CD8-positive, alpha-beta memory T cell (primary cell): ENCODE data around the gene EDC3. TPM values are rescaled to one million over a fixed set of nuclear protein-coding genes. Genes with fewer than 3 reads are reported as not detected.

Experiments
- polyA plus RNA-seq: library from polyadenylated mRNA; unstranded; fragments of 300-500 nt; fragmentation: Illumina TruSeq; gene quantifications from one replicate; pipeline ENCODE4 v1.2.3, GENCODE V29; 2021
- total RNA-seq, 2 experiments: library from RNA; stranded (reverse); gene quantifications; one replicate each; pipeline ENCODE4 v1.2.3, GENCODE V29; 2021

Gene EDC3
- total and polyA plus RNA-seq, 3 experiments from 2014 or later = 29.9 to 52.0 (median 50.9) TPM

Other genes with a start within 250 kb of the EDC3 start
- 10 to 100 TPM; 64.9 to 67.7 TPM for gene UBL7, start 234.9 kb downstream of the EDC3 start, total RNA-seq
- gene UBL7, start 234.9 kb downstream of the EDC3 start, polyA plus RNA-seq = 101 TPM
- 10 to 100 TPM; 30.1 to 31.1 TPM for gene ARID3B, start 154.8 kb downstream of the EDC3 start, total RNA-seq
- gene ARID3B, start 154.8 kb downstream of the EDC3 start, polyA plus RNA-seq = 13.0 TPM
- 100 to 1,000 TPM in 1 of 2 experiments, 10 to 100 TPM in 1; 96.8 to 101 TPM for gene CLK3, start 80.2 kb downstream of the EDC3 start, total RNA-seq
- 84.7 TPM for gene CLK3, start 80.2 kb downstream of the EDC3 start, polyA plus RNA-seq
- gene CYP1A1, start 29.5 kb upstream of the EDC3 start, total RNA-seq = 1 to 10 TPM; 2.4 to 2.6 TPM
- gene CYP1A1, start 29.5 kb upstream of the EDC3 start, polyA plus RNA-seq = 0.09 TPM
- not detected for gene CYP1A2, start 52.8 kb upstream of the EDC3 start, total RNA-seq
- gene CYP1A2, start 52.8 kb upstream of the EDC3 start, polyA plus RNA-seq = not detected
- 100 to 1,000 TPM; 288 to 294 TPM for gene CSK, start 86.1 kb upstream of the EDC3 start, total RNA-seq
- gene CSK, start 86.1 kb upstream of the EDC3 start, polyA plus RNA-seq = 154 TPM
- under 1 TPM in 1 of 2 experiments, not detected in 1; 0.27 TPM for gene LMAN1L, start 116.8 kb upstream of the EDC3 start, total RNA-seq
- gene LMAN1L, start 116.8 kb upstream of the EDC3 start, polyA plus RNA-seq = not detected
- not detected for gene CPLX3, start 130.6 kb upstream of the EDC3 start, total RNA-seq
- not detected for gene CPLX3, start 130.6 kb upstream of the EDC3 start, polyA plus RNA-seq
- 10 to 100 TPM; 53.9 to 60.1 TPM for gene ULK3, start 147.1 kb upstream of the EDC3 start, total RNA-seq
- 43.1 TPM for gene ULK3, start 147.1 kb upstream of the EDC3 start, polyA plus RNA-seq
- 10 to 100 TPM; 82.8 to 84.2 TPM for gene SCAMP2, start 177.3 kb upstream of the EDC3 start, total RNA-seq
- 154 TPM for gene SCAMP2, start 177.3 kb upstream of the EDC3 start, polyA plus RNA-seq
- gene MPI, start 194.0 kb upstream of the EDC3 start, total RNA-seq = 10 to 100 TPM; 40.4 to 43.0 TPM
- gene MPI, start 194.0 kb upstream of the EDC3 start, polyA plus RNA-seq = 61.1 TPM
- gene FAM219B, start 210.8 kb upstream of the EDC3 start, total RNA-seq = 10 to 100 TPM; 45.0 to 47.7 TPM
- gene FAM219B, start 210.8 kb upstream of the EDC3 start, polyA plus RNA-seq = 32.3 TPM
- gene COX5A, start 242.0 kb upstream of the EDC3 start, total RNA-seq = 100 to 1,000 TPM; 326 to 362 TPM
- 351 TPM for gene COX5A, start 242.0 kb upstream of the EDC3 start, polyA plus RNA-seq